ENCODE measurements around the gene TAAR1.
"Not testable (repeated sequence)": the region's sequence is repeated elsewhere in the genome, so short reads cannot be mapped to it uniquely, and the experiment has no call there.

The TAAR1 gene

DNA sequence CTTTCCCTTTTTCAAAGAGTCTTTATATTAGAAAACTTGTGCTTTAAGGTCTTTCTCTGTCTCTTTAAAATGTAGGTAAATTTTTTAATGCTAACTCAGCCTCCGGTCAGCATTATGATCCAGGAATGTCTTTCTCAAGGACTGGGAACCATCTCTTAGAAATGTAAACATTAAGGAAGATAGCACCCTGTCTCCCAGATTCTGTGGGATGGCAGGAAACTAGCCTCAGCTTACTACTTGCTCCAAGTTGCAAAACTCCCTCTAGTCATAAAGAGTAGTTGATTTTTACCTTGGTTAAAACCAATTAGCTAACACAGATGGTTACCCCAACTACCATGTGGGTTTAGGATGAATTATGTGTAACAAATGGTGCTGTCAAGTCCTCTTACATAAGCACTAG lies 4.7 kb upstream of the TAAR1 start:
- in situ Hi-C loops (cut with MboI; ENCODE audit: low sequenced_read_pairs): no loop called here

DNA sequence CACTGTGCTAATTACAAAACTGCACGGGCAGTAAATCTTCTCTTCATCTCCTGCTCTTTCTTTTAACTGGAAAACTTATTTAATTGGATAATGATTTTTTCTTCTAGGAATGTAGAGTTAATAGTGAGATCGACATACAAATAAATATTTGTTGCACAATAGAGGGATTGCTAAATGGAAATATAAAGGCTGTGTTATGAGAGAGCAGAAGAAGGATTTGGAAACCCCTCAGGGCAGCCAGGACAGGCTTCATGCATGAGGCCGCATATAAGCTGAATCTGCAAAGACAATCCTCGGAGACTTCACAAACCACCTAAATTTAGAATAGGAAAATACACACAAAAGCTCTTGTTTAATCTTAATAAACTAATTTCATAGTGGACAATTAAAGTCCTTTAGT lies 2.9 kb upstream of the TAAR1 start:
- in situ Hi-C loops (cut with MboI; ENCODE audit: low sequenced_read_pairs): no loop called here

GRCh38 chr6:132651062-132651461 lies 7.9 kb downstream of the TAAR1 start:
- in situ Hi-C loops (cut with MboI; ENCODE audit: low sequenced_read_pairs): no loop called here

GRCh38 chr6:132650429-132650828 lies 8.6 kb downstream of the TAAR1 start:
- in situ Hi-C loops (cut with MboI; ENCODE audit: low sequenced_read_pairs): no loop called here

DNA sequence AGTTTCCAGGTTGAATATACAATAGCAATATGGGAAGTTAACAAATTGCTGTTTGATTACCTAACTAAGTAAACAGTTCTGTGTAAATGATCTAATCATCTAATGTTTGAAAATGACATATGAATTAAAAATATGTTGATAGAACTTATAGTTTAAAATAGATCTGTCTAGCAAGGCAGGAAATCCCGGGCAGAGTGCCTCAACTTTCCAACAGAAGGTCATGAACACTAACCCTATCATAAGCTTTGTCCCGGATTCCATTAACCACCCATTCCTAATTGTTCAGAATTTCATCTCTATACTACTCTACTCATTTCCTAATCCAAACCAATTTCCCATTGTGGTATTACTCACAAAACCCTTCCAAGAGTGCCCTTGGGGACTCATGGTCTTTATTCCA lies 10.2 kb downstream of the TAAR1 start:
- in situ Hi-C loops (cut with MboI; ENCODE audit: low sequenced_read_pairs): no loop called here

GRCh38 chr6:132648356-132648755 lies 10.6 kb downstream of the TAAR1 start:
- in situ Hi-C loops (cut with MboI; ENCODE audit: low sequenced_read_pairs): no loop called here

GRCh38 chr6:132643547-132643946 lies 15.4 kb downstream of the TAAR1 start:
- in situ Hi-C loops (cut with MboI; ENCODE audit: low sequenced_read_pairs): no loop called here

DNA sequence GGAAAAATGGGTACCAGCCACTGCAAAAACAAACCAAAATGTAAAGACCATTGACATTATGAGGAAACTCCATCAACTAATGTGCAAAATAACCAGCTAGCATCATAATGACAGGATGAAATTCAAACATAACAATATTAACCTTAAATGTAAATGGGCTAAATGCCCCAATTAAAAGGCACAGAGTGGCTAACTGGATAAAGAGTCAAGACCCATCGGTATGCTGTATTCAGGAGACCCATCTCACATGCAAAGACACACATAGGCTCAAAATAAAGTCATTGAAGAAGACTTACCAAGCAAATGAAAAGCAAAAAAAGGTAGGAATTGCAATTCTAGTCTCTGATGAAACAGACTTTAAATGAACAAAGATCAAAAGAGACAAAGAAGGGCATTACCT lies 21.8 kb downstream of the TAAR1 start:
- in situ Hi-C loops (cut with MboI; ENCODE audit: low sequenced_read_pairs): not testable (repeated sequence)

GRCh38 chr6:132635906-132636305 lies 23.1 kb downstream of the TAAR1 start:
- in situ Hi-C loops (cut with MboI; ENCODE audit: low sequenced_read_pairs): not testable (repeated sequence)

GRCh38 chr6:132635288-132635687 lies 23.7 kb downstream of the TAAR1 start:
- in situ Hi-C loops (cut with MboI; ENCODE audit: low sequenced_read_pairs): not testable (repeated sequence)

DNA sequence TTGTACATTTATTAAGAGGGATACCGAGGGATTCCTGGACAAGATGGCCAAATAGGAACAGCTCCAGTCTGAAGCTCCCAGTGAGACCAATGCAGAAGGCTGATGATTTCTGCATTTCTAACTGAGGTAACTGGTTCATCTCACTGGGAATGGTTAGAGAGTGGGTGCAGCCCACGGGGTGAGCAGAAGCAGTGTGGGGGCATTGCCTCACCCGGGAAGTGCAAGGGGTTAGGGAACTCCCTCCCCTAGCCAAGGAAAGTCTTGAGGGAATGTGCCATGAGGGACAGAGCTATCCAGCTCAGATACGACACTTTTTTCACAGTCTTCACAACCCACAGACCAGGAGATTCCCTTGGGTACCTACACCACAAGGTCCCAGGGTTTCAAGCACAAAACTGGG lies 24.2 kb downstream of the TAAR1 start:
- in situ Hi-C loops (cut with MboI; ENCODE audit: low sequenced_read_pairs): no loop called here

DNA sequence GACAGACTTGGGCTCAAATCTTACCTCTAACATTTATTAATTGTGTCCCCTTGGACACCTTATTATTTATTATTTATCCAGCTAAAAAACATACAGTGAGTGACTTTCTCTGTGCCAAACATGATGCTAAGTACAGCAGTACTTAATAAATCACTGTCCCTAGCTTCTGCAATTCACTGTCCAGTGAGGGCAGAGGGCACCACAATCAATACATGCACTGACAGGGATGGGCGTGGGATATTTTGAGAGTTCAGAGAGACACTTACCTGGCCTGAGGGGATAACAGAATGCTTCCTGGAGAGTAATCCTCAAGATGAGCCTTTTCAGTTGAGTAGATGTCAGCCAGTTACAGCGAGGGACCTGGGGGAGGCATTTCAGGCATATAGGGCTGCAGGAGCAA lies 25.6 kb downstream of the TAAR1 start:
- in situ Hi-C loops (cut with MboI; ENCODE audit: low sequenced_read_pairs): no loop called here

- in situ Hi-C loops (cut with MboI; ENCODE audit: low sequenced_read_pairs): no loop called here
These were observed 34.8 kb downstream of the TAAR1 start, which contains the start of gene TAAR2 for GRCh38 chr6:132624175-132624574. TAAR2 (minus strand) TSS chr6:132624275; CDS start chr6:132624275, 0 bp downstream.

DNA sequence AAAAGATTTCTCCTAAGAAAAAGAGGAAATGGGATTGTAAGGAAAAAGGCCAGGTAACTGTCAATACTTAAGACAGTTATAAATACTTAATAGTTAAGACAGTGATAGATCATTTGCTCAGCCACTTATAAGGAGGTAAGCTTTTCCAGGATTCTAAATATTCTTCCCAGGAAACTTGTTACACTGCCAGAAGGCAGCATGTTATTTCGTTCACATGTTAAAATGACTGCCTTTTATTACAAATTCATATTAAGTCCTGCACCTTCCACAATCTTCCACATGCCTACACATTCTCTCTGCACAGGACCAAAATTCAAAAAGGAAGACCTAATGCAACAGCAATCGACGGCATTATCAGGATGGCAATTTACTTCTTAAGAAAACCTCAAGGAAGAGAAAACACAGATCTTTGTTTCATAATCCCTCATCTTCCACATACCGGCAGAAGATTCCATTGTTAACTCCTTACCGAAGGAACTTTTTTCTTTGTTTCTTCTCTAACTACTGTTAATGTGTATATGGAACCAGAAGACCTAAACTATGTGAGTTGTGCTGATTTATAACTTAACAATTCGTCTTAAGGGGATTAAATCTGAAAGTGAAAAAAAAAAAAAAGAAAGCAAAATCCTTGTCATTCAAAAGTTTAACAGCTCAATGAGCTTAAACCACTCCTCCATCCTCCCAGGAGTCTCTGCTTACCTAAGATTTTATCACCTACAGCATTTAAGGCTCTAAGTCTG lies 35.7 kb downstream of the TAAR1 start:
- in situ Hi-C loops (cut with MboI; ENCODE audit: low sequenced_read_pairs): no loop called here

- in situ Hi-C loops (cut with MboI; ENCODE audit: low sequenced_read_pairs): no loop called here
These were observed 42.3 kb downstream of the TAAR1 start for GRCh38 chr6:132616677-132617076.

- in situ Hi-C loops (cut with MboI; ENCODE audit: low sequenced_read_pairs): no loop called here
These were observed 44.4 kb downstream of the TAAR1 start for GRCh38 chr6:132614554-132614953.

DNA sequence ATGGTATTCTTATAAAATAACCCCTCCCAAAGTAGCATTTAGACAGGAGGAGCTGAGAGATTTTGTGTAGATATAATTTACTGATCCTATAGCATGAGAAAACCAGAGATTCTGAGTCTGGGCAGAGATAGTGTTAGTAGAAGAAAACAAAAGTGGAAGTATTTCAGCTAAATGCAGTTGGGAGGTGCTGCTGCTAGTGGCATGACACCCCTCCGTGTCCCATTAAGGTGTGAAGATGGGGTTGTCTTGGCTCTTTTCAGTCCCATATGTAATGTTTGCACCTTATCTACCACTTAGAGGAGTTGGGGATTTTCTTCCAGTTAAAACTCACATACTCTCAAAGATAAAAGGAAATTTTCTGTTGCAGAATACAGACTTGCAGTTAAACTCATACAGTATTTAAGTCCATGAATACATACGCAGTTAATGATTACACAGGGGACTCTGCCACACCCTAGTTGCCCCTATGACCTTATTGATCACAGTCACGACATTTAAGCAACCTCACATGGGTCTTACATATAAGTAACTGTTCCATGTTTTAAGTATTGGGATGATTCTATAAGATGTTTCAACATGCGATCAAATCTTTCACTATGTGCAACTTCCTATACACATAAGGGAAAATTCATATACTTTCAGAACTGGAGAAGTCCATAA lies 46.4 kb downstream of the TAAR1 start:
- in situ Hi-C loops (cut with MboI; ENCODE audit: low sequenced_read_pairs): no loop called here

GRCh38 chr6:132611616-132612015 lies 47.4 kb downstream of the TAAR1 start:
- in situ Hi-C loops (cut with MboI; ENCODE audit: low sequenced_read_pairs): no loop called here

GRCh38 chr6:132607544-132608233 lies 51.3 kb downstream of the TAAR1 start:
- in situ Hi-C loops (cut with MboI; ENCODE audit: low sequenced_read_pairs): no loop called here

DNA sequence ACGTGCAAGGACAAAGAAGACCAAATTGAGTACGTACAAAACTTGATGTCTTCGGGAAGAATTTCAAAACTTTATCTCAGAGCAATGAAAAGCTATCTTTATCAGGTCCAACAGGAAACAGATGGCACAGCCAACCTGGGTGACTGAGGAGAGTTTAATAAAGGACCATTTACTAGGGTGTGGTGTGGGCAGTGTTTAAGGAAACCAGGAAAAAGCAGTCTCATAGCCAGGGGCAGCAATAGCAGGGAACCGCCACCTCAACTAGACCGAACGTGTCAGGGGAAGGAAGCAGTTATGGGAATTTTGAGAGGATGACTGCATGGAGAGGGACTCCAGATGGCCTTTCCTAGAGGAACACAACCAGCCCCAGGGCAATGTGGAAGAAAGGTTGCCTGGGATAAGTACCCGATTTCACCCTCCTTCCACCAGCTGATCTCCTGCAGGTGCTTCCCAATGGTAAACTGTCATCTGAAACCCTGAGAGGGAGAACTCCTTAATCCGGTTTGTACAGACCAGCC lies 54.3 kb downstream of the TAAR1 start:
- in situ Hi-C loops (cut with MboI; ENCODE audit: low sequenced_read_pairs): no loop called here

DNA sequence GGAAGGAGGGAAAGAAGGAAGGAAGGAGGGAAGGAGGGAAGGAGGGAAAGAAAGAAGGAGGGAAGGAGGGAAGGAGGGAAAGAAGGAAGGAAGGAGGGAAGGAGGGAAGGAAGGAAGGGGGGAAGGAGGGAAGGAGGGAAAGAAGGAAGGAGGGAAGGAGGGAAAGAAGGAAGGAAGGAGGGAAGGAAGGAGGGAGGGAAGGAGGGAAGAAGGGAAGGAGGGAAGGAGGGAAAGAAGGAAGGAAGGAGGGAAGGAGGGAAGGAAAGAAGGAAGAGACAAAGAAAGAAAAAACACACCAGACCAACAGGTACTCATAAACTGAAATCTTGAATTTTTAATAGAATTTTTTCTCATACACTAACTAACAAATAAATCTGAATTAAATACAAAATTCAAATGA lies 58.1 kb downstream of the TAAR1 start:
- in situ Hi-C loops (cut with MboI; ENCODE audit: low sequenced_read_pairs): not testable (repeated sequence)

DNA sequence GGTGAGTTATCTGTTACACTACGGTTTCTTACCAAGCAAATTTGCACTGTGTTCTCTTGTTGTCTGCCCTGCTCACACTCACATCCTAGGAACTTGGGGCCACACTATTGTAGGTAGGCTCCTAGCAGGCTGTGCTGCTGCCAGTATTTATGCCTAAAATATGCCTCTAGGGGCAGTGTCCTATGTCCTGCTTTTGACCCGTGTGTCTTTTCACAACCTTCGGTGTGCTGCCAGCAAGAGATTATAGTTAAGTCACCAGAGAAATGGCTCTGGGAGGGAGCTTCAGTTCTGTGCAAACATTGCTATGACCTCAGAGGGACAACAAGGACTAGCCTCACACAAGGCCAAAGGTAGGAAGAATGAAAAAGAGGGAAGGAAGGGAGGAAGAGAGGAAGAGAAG lies 60.5 kb downstream of the TAAR1 start:
- in situ Hi-C loops (cut with MboI; ENCODE audit: low sequenced_read_pairs): no loop called here
